Measurements from ENCODE around the gene CCDC136.

The CCDC136 gene

DNA sequence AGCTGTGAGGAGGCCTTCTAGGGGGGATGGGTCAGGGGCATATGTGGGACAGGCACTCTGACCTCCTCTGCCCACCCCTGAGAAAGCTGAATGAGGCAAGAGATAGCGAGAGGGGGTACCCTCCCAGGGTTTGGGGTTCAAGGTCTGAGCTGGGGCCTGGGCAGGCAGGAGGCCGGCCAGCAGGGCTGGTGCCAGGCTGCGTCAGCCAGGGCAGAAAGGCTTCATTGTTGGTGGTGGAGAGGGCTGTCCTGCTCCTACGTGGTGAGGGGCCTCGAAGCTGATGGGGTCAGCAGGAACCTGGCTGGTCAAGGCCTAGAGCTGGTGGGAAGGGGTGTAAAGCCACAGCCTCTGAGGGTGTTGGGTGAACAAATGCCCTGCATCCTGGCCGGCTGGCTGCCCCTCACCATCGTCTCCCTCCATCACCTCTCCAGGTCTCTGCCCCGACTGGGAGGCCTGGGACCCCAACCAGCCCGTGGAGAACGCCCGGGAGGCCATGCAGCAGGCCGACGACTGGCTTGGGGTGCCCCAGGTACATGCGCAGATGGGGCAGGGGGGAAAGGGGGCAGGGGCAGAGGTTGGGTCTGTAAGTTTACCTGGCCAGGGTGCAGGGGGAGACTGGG, 45.1 kb downstream of the CCDC136 start:
- H3K9ac ChIP-seq (ENCODE audit: low read depth, low read length): no peak overlapping the region
- H3K4me1 ChIP-seq (ENCODE audit: control insufficient read depth, insufficient read depth, low read length): peaks cover 2% of the 10 kb centered on the region
- H3K36me3 ChIP-seq (ENCODE audit: control insufficient read depth, insufficient read depth, low read length): peaks cover 22% of the 10 kb centered on the region
- H3K4me3 ChIP-seq (ENCODE audit: low read depth, low read length): no peak overlapping the region
- H3K9me3 ChIP-seq (ENCODE audit: control insufficient read depth, insufficient read depth, low read length): no peaks in the 10 kb centered on the region
- H3K27me3 ChIP-seq (ENCODE audit: control insufficient read depth, insufficient read depth, low read length): no peaks in the 10 kb centered on the region

DNA sequence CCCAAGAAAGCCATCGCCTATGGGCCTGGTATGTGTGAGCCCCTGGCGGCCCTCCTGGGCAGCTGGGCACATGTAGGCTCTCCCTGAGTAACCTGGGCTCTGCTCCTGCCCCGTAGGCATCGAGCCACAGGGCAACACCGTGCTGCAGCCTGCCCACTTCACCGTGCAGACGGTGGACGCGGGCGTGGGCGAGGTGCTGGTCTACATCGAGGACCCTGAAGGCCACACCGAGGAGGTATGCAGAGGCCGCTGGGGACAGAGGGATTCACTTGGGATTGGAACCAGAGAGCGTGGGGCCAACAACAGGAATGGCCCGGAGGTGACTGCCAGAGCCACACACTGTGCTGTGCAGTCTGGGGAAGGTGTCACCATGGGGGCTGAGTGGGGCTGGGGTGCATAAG, 45.8 kb downstream of the CCDC136 start:
- Histone ChIP-seq H3K27me3 (ENCODE audit: control insufficient read depth, insufficient read depth, low read length) (no peaks in the 10 kb centered on the region), H3K9me3 (ENCODE audit: control insufficient read depth, insufficient read depth, low read length) (no peaks in the 10 kb centered on the region), H3K4me3 (ENCODE audit: low read depth, low read length) (no peak overlapping the region), H3K4me1 (ENCODE audit: control insufficient read depth, insufficient read depth, low read length) (peaks cover 2% of the 10 kb centered on the region), H3K9ac (ENCODE audit: low read depth, low read length) (no peak overlapping the region), H3K36me3 (ENCODE audit: control insufficient read depth, insufficient read depth, low read length) (peaks cover 24% of the 10 kb centered on the region)

DNA sequence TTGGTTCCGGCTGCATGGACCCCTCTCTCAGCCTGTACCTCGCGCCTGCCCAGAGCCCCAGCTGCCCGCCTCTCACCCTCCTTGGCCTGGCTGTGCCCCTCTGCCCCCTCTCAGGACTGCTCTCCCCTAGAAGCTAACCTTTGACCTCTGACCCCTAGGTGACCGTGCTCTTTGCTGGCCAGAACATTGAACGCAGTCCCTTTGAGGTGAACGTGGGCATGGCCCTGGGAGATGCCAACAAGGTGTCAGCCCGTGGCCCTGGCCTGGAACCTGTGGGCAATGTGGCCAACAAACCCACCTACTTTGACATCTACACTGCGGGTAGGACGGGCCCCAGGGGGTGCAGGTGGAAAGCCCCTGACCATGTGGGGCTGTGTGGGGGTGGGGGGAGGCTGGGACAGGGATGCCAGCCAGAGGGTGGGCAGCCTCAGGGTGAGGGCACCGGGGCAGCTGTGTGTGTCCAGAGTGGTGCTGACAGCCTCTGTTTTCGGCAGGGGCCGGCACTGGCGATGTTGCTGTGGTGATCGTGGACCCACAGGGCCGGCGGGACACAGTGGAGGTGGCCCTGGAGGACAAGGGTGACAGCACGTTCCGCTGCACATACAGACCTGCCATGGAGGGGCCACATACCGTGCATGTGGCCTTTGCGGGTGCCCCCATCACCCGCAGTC, 46.5 kb downstream of the CCDC136 start:
- no peak overlapping the region for H3K4me3 ChIP-seq (ENCODE audit: low read depth, low read length)
- no peaks in the 10 kb centered on the region for H3K9me3 ChIP-seq (ENCODE audit: control insufficient read depth, insufficient read depth, low read length)
- no peaks in the 10 kb centered on the region for H3K27me3 ChIP-seq (ENCODE audit: control insufficient read depth, insufficient read depth, low read length)
- peaks cover 31% of the 10 kb centered on the region for H3K36me3 ChIP-seq (ENCODE audit: control insufficient read depth, insufficient read depth, low read length)
- peaks cover 2% of the 10 kb centered on the region for H3K4me1 ChIP-seq (ENCODE audit: control insufficient read depth, insufficient read depth, low read length)
- H3K9ac ChIP-seq (ENCODE audit: low read depth, low read length): no peak overlapping the region

DNA sequence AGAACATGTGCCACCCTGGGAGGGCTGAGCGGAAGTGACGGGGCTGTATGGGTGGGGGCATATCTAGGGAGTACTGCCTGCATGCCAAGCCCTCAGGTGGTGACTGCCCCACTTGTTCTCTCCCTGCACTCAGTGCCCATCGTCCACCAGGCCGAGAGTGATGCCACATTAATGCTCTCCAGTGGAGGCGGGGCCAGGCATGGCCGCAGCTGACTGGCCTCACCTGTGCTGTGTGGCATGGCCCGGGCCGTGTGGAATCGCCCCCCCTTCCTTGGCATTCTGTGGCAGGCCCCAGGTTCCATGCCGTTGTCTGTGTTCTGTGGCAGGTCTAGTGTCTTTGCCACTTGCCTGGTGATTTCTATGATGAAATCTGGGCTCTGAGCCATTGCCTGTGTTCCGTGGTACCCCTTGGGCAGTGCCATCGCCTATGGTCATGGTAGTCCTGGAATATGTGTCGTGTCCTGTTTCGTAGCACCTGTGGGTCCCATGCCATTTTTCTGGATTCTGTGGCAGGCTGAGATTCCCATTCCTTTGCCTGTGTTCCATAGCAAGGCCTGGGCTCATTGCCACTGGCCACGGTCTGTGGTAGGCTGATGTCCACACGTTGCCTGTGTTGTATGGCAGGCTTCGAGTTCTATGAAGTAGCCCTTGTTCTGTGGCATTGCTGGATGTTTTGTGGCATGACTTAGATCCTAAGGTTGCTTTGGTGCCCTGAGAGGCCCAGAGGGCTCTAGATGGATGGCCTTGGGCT, 47.4 kb downstream of the CCDC136 start:
- Histone ChIP-seq H3K27me3 (ENCODE audit: control insufficient read depth, insufficient read depth, low read length) (no peaks in the 10 kb centered on the region), H3K9me3 (ENCODE audit: control insufficient read depth, insufficient read depth, low read length) (no peaks in the 10 kb centered on the region), H3K4me1 (ENCODE audit: control insufficient read depth, insufficient read depth, low read length) (peaks cover 2% of the 10 kb centered on the region), H3K36me3 (ENCODE audit: control insufficient read depth, insufficient read depth, low read length) (peaks cover 37% of the 10 kb centered on the region), H3K9ac (ENCODE audit: low read depth, low read length) (no peak overlapping the region), H3K4me3 (ENCODE audit: low read depth, low read length) (no peak overlapping the region)

DNA sequence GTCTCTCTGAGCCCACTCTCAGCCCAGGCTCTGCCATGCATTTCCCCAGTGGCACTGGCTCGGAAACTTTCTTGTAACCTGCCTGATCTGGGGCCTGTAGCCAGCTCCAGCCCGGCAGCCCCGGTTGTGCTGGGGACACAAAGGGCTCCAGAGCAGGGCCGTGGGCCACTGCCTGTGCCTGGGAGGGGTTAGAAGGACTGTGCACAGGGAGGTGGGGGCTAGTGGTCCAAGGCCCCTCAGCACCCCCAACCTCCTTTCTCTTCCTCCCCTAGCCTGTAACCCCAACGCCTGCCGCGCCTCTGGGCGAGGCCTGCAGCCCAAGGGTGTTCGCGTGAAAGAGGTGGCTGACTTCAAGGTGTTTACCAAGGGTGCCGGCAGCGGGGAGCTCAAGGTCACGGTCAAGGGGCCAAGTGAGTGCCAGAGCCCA, 48.0 kb downstream of the CCDC136 start:
- peaks cover 42% of the 10 kb centered on the region for H3K36me3 ChIP-seq (ENCODE audit: control insufficient read depth, insufficient read depth, low read length)
- H3K4me1 ChIP-seq (ENCODE audit: control insufficient read depth, insufficient read depth, low read length): peaks cover 2% of the 10 kb centered on the region
- H3K9ac ChIP-seq (ENCODE audit: low read depth, low read length): no peak overlapping the region
- H3K9me3 ChIP-seq (ENCODE audit: control insufficient read depth, insufficient read depth, low read length): no peaks in the 10 kb centered on the region
- H3K27me3 ChIP-seq (ENCODE audit: control insufficient read depth, insufficient read depth, low read length): no peaks in the 10 kb centered on the region
- H3K4me3 ChIP-seq (ENCODE audit: low read depth, low read length): no peak overlapping the region

DNA sequence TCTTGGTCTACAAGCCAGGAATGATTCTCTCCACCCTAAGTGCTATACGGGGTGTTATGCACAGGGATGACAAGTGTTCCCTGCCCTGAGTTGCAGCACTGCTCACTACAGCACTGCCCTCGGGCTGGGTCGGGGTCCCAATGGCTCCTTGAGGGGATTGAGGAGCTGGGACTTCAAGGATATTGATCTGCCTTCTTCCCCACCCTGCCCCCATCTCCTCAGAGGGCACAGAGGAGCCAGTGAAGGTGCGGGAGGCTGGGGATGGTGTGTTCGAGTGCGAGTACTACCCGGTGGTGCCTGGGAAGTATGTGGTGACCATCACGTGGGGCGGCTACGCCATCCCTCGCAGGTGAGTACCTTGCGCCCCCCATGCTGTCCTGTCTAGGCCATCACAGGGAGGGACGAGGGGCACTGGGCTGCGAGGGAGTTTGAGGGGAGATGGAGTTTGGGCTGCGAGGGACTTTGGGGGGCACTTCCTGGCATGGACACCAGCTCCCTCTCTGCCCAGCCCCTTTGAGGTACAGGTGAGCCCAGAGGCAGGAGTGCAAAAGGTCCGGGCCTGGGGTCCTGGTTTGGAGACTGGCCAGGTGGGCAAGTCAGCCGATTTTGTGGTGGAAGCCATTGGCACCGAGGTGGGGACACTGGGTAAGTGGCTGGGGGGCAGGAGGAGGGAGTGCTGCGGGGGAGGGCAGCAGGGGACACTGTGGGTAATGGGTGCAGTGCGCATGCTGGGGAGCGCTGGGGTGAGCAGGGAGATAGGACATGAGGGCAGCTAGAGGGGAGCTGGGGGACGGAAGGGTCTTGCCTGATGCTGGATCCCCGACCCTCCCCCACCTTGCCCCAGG, 48.8 kb downstream of the CCDC136 start:
- Histone ChIP-seq H3K27me3 (ENCODE audit: control insufficient read depth, insufficient read depth, low read length) (no peaks in the 10 kb centered on the region), H3K9ac (ENCODE audit: low read depth, low read length) (no peak overlapping the region), H3K4me1 (ENCODE audit: control insufficient read depth, insufficient read depth, low read length) (peaks cover 2% of the 10 kb centered on the region), H3K9me3 (ENCODE audit: control insufficient read depth, insufficient read depth, low read length) (no peaks in the 10 kb centered on the region), H3K36me3 (ENCODE audit: control insufficient read depth, insufficient read depth, low read length) (peaks cover 46% of the 10 kb centered on the region), H3K4me3 (ENCODE audit: low read depth, low read length) (no peak overlapping the region)

DNA sequence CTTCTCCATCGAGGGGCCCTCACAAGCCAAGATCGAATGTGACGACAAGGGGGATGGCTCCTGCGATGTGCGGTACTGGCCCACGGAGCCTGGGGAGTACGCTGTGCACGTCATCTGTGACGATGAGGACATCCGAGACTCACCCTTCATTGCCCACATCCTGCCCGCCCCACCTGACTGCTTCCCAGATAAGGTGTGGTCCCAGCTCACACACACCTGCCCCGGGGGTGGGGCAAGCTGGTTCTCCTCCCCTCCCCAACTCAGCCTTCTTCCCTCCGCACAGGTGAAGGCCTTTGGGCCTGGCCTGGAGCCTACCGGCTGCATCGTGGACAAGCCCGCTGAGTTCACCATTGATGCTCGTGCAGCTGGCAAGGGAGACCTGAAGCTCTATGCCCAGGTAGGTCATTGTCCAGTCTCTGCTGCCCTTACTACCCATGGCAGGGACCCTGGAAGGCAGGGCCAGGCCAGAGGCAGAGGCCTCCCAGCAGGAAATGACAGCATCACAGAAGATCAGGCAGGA, 49.5 kb downstream of the CCDC136 start:
- Histone ChIP-seq H3K4me3 (ENCODE audit: low read depth, low read length) (no peak overlapping the region), H3K4me1 (ENCODE audit: control insufficient read depth, insufficient read depth, low read length) (peaks cover 2% of the 10 kb centered on the region), H3K36me3 (ENCODE audit: control insufficient read depth, insufficient read depth, low read length) (peaks cover 42% of the 10 kb centered on the region), H3K9ac (ENCODE audit: low read depth, low read length) (no peak overlapping the region), H3K27me3 (ENCODE audit: control insufficient read depth, insufficient read depth, low read length) (no peaks in the 10 kb centered on the region), H3K9me3 (ENCODE audit: control insufficient read depth, insufficient read depth, low read length) (no peaks in the 10 kb centered on the region)

DNA sequence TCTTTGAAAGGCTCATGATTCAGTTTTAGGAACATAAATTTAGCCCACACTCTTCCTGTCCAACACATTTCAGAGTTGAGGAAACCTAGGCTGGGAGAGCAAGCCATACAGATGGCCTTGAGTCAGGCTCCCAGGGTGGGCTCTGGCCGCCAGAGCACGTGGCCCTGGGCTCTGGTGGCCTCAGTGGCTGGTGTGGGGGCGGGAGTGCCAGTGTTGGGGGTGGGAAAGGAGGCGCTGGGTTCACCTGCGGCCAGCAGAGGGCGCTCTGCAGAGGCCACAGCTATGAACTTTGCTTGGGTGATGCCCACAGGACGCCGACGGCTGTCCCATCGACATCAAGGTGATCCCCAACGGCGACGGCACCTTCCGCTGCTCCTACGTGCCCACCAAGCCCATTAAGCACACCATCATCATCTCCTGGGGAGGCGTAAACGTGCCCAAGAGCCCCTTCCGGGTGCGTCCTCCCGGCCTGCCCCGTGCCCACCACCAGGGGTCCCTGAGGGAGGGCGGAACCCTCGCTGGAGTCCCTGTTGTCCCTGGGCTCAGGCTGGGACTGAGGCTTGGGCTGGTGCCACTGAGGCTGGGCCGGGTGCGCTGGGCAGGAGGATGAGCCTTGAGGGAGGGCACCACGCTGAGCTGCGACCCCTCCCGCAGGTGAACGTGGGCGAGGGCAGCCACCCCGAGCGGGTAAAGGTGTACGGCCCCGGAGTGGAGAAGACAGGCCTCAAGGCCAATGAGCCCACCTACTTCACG, 50.3 kb downstream of the CCDC136 start:
- Histone ChIP-seq H3K36me3 (ENCODE audit: control insufficient read depth, insufficient read depth, low read length) (peaks cover 45% of the 10 kb centered on the region), H3K4me3 (ENCODE audit: low read depth, low read length) (no peak overlapping the region), H3K9ac (ENCODE audit: low read depth, low read length) (no peak overlapping the region), H3K27me3 (ENCODE audit: control insufficient read depth, insufficient read depth, low read length) (no peaks in the 10 kb centered on the region), H3K9me3 (ENCODE audit: control insufficient read depth, insufficient read depth, low read length) (no peaks in the 10 kb centered on the region), H3K4me1 (ENCODE audit: control insufficient read depth, insufficient read depth, low read length) (peaks cover 2% of the 10 kb centered on the region)

DNA sequence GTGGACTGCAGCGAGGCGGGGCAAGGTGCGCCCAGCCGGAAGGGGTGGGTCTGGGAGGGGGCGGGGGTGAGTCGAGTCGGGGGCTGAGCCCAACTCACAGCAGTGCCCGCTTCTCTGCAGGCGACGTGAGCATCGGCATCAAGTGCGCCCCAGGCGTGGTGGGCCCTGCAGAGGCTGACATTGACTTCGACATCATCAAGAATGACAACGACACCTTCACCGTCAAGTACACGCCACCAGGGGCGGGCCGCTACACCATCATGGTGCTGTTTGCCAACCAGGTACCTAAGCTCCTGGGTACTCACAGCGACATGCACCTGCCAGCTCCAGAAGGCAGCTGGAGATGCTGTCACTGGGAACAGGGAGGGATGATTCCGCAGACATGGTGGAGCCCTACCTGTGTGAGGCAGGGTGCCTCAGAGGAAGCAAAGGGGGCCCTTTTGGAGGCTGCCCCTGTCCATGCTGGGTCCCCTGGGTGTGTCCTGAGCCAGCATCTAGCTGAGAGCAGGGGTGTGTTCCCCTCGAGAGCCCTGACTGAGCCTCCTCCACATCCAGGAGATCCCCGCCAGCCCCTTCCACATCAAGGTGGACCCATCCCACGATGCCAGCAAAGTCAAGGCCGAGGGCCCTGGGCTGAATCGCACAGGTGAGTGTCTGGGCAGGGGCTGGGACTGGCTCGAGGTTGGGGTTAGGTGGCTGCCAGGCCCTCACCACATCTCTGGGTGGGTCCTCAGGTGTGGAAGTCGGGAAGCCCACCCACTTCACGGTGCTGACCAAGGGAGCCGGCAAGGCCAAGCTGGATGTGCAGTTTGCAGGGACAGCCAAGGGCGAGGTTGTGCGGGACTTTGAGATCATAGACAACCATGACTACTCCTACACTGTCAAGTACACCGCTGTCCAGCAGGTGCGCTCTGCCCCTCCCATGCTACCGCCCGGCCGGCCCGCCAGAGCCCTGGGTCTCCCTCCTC, 51.2 kb downstream of the CCDC136 start:
- H3K36me3 ChIP-seq (ENCODE audit: control insufficient read depth, insufficient read depth, low read length): peaks cover 41% of the 10 kb centered on the region
- no peak overlapping the region for H3K4me3 ChIP-seq (ENCODE audit: low read depth, low read length)
- H3K4me1 ChIP-seq (ENCODE audit: control insufficient read depth, insufficient read depth, low read length): peaks cover 2% of the 10 kb centered on the region
- H3K9me3 ChIP-seq (ENCODE audit: control insufficient read depth, insufficient read depth, low read length): no peaks in the 10 kb centered on the region
- H3K9ac ChIP-seq (ENCODE audit: low read depth, low read length): no peak overlapping the region
- no peaks in the 10 kb centered on the region for H3K27me3 ChIP-seq (ENCODE audit: control insufficient read depth, insufficient read depth, low read length)

DNA sequence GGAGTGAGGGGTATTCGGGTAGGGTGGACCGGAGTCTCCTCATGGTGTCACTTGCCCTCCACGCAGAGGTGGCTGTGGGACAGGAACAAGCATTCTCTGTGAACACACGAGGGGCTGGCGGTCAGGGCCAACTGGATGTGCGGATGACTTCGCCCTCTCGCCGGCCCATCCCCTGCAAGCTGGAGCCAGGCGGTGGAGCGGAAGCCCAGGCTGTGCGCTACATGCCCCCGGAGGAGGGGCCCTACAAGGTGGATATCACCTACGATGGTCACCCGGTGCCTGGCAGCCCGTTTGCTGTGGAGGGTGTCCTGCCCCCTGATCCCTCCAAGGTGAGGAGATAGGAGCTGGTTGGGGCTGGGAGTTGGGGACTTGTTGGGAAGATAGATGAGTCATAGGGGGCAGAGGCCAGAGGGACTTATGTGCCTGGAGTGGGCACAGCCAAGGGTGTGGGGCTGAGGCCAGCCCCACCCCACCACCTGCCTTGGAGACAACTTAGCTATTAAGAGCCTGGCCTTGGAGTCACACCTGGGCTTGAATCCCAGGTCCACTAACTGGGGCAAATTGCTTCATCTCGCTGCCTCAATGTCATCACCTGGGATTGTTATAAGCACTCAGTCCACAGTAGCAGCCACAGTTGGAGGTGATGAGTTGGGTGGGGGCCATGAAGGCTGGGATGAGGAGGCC, 52.3 kb downstream of the CCDC136 start:
- Histone ChIP-seq H3K9ac (ENCODE audit: low read depth, low read length) (no peak overlapping the region), H3K36me3 (ENCODE audit: control insufficient read depth, insufficient read depth, low read length) (peaks cover 39% of the 10 kb centered on the region), H3K9me3 (ENCODE audit: control insufficient read depth, insufficient read depth, low read length) (no peaks in the 10 kb centered on the region), H3K27me3 (ENCODE audit: control insufficient read depth, insufficient read depth, low read length) (no peaks in the 10 kb centered on the region), H3K4me1 (ENCODE audit: control insufficient read depth, insufficient read depth, low read length) (peaks cover 2% of the 10 kb centered on the region), H3K4me3 (ENCODE audit: low read depth, low read length) (no peak overlapping the region)

All from iPS-15b (cell line).